ENCODE data around the gene PPIL4. TPM values are rescaled to one million over a fixed set of nuclear protein-coding genes. Genes with fewer than 3 reads are reported as not detected.

Gene PPIL4
- total RNA-seq, 3 donors from 2014 or later (not counting 1 experiment from before 2014, with no cell fraction given) = 24.4 to 32.8 (median 25.0) TPM

GRCh38 chr6:149456311-149457021, 89.4 kb downstream of the PPIL4 start:
- peaks cover 7% of the 10 kb centered on the region for H3K36me3 ChIP-seq (ENCODE audit: control insufficient read depth, insufficient read depth, low read length)
- WGBS (ENCODE audit: insufficient coverage) = 97% methylated on average over 49 of the region's 49 CpGs
- DNase-seq (no peak), ATAC-seq (no peak)
- no peak overlapping the region for H3K4me3 ChIP-seq (ENCODE audit: low read length)
- Mint-ChIP-seq H3K4me1 (no peaks in the 10 kb centered on the region), H3K27me3 (ENCODE audit: low read depth in 2 of 2) (no peaks in the 10 kb centered on the region), H3K36me3 (no peaks in the 10 kb centered on the region), H3K9me3 (no peaks in the 10 kb centered on the region), H3K27ac (no peak overlapping the region), H3K4me3 (no peak overlapping the region)
- intact Hi-C loops (cut with micrococcal nuclease) = no loop called here
- H3K9me3 ChIP-seq (ENCODE audit: control insufficient read depth, insufficient read depth, low read length) = no peaks in the 10 kb centered on the region
- H3K4me1 ChIP-seq (ENCODE audit: control insufficient read depth, insufficient read depth, low read length) = no peaks in the 10 kb centered on the region
- H3K27ac ChIP-seq (ENCODE audit: low read length) = no peak overlapping the region
- no peaks in the 10 kb centered on the region for H3K27me3 ChIP-seq (ENCODE audit: control insufficient read depth, insufficient read depth, low read length)
- no peak for TF ChIP-seq CTCF (IDR thresholded peaks at IDR 0.05)

DNA sequence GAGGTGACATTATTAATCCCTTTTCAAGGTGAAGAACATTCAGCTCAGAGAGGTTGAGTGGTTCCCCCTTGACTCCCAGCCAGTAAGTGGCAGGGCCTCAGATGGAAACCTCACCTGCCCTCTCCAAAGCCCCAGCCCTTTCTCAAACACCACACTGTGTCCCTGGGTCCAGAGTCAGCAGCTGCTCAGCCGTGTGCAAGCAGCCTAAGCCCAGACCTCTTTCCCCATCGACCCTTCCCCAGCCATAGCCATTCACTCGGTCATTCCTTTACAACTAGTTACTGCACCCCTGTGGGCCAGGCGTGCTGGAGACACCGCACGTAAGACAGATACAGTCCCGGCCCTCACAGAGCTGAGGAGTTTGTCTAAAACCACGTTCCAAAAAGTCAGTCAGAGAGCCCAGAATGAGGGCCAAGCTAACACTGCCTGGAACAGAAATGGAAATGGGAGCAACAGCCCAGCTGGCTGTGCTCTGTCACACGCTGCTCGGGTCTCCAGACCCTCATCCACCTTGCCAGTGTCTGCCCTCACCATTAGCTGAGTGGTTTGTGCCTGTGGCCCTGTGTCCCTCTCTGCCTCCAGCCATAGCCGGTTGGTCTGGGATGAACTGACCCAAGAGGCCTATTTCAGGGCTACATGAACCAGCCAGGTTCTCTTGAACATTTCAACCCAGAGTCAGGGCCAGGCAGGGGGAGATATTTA, 90.7 kb downstream of the PPIL4 start:
- intact Hi-C loops (cut with micrococcal nuclease) = no loop called here
- Mint-ChIP-seq H3K27me3 (ENCODE audit: low read depth in 2 of 2) (peaks cover 0 to 4% of the 10 kb centered on the region in 2 donors), H3K4me1 (no peaks in the 10 kb centered on the region), H3K27ac (no peak overlapping the region), H3K4me3 (no peak overlapping the region), H3K9me3 (no peaks in the 10 kb centered on the region), H3K36me3 (no peaks in the 10 kb centered on the region)
- ATAC-seq = no peak
- Histone ChIP-seq H3K36me3 (ENCODE audit: control insufficient read depth, insufficient read depth, low read length) (peaks cover 7% of the 10 kb centered on the region), H3K27me3 (ENCODE audit: control insufficient read depth, insufficient read depth, low read length) (no peaks in the 10 kb centered on the region), H3K4me1 (ENCODE audit: control insufficient read depth, insufficient read depth, low read length) (peaks cover 5% of the 10 kb centered on the region), H3K27ac (ENCODE audit: low read length) (no peak overlapping the region), H3K4me3 (ENCODE audit: low read length) (no peak overlapping the region), H3K9me3 (ENCODE audit: control insufficient read depth, insufficient read depth, low read length) (no peaks in the 10 kb centered on the region)
- TF ChIP-seq CTCF (IDR thresholded peaks at IDR 0.05) = no peak
- no peak for DNase-seq
- 88% methylated on average over 11 of the region's 11 CpGs for WGBS (ENCODE audit: insufficient coverage)

Other genes starting within 250 kb of the PPIL4 start
- gene TAB2, start 228.3 kb downstream of the PPIL4 start, total RNA-seq = 10 to 100 TPM; 65.7 to 74.9 (median 68.9) TPM
- gene SUMO4, start 145.8 kb downstream of the PPIL4 start, total RNA-seq = 1 to 10 TPM; 3.4 to 5.3 (median 4.8) TPM
- 1 to 10 TPM in 2 of 3 donors, under 1 TPM in 1; 0.49 to 7.7 (median 4.1) TPM for gene ZC3H12D, start 61.0 kb downstream of the PPIL4 start, total RNA-seq
- gene GINM1, start 20.3 kb upstream of the PPIL4 start, total RNA-seq = 10 to 100 TPM; 19.0 to 25.9 (median 21.6) TPM
- gene KATNA1, start 102.7 kb upstream of the PPIL4 start, total RNA-seq = 10 to 100 TPM; 16.4 to 22.7 (median 21.0) TPM
- gene LATS1, start 172.1 kb upstream of the PPIL4 start, total RNA-seq = 10 to 100 TPM; 37.9 to 52.5 (median 49.4) TPM
- 10 to 100 TPM; 20.8 to 33.4 (median 23.5) TPM for gene NUP43, start 200.5 kb upstream of the PPIL4 start, total RNA-seq
- 10 to 100 TPM; 31.7 to 53.6 (median 41.5) TPM for gene PCMT1, start 203.7 kb upstream of the PPIL4 start, total RNA-seq